A673 (cell line): Measurements from ENCODE around the gene KAZN.

Experiments used
- CTCF ChIP-seq: fragments of 300-800, 200-600 bp; sonication (generic); conservative IDR thresholded peaks from 2 replicates; pipeline ENCODE4 v1.5.1; 2017; ENCODE audit warnings: low read depth, mild to moderate bottlenecking, antibody characterized with exemption, low read length, moderate library complexity, mixed read lengths
- EZH2 ChIP-seq: fragments of 200-600 bp; sonication (generic); IDR thresholded peaks from 2 replicates; pipeline ENCODE4 v1.6.1; 2017; ENCODE audit warnings: borderline replicate concordance, low read depth, mild to moderate bottlenecking, mixed read lengths, antibody characterized with exemption, low read length; ENCODE audit not compliant: poor library complexity, severe bottlenecking

- peak; percentile 23; the same call in 1 of the 2 replicates for TF ChIP-seq CTCF
- TF ChIP-seq EZH2: no peak
Measured at GRCh38 chr1:14983277-14983676, 384.8 kb downstream of the KAZN start.
